Adrenal gland (tissue), 12 donors: Measurements from ENCODE around the gene GAK. TPM values are rescaled to one million over a fixed set of nuclear protein-coding genes. Genes with fewer than 3 reads are reported as not detected.

Experiments
- DNase-seq, 7 donors: peaks; one replicate each; pipeline ENCODE4 v3.0.0-alpha.2; 2019 to 2020
- H3K27ac ChIP-seq, 5 donors: fragments of 200-600 bp; sonication (generic) in 4 of 5; 1 replicate in 3 of 5; 2 replicates in 2 of 5; pipeline versions ENCODE4 v1.5.1 to v1.8.0; 2016 to 2020; ENCODE audit warnings: mild to moderate bottlenecking in 1 of 5
- H3K27me3 ChIP-seq: fragments of 200-600 bp; 2 replicates; pipeline ENCODE4 v1.8.0; 2021
- H3K36me3 ChIP-seq, 2 donors: fragments of 200-600 bp; replicated peaks in 1 of 2; 1 replicate in 1 of 2; 2 replicates in 1 of 2; pipeline versions ENCODE4 v1.5.1 to v1.8.0; 2018 to 2022
- H3K4me1 ChIP-seq, 2 donors: fragments of 200-600 bp; replicated peaks in 1 of 2; 1 replicate in 1 of 2; 2 replicates in 1 of 2; pipeline versions ENCODE4 v1.5.1 to v1.8.0; 2018 to 2021
- H3K4me3 ChIP-seq, 4 donors: fragments of 200-600 bp; sonication (generic) in 3 of 4; one replicate each; pipeline ENCODE4 v1.5.1; 2016 to 2018
- H3K9me3 ChIP-seq, 3 donors: fragments of 200-600 bp; sonication (generic) in 1 of 3; replicated peaks in 1 of 3; 1 replicate in 2 of 3; 2 replicates in 1 of 3; pipeline versions ENCODE4 v1.5.1 to v1.8.0; 2016 to 2021
- CTCF ChIP-seq, 6 experiments: fragments of 450-650 bp in 4 of 6; fragments of 200-600 bp in 2 of 6; sonication (generic) in 1 of 6; IDR thresholded peaks; 1 replicate in 5 of 6; 2 replicates in 1 of 6; pipeline versions ENCODE4 v1.5.1 to v1.8.0; 2016 to 2021; ENCODE audit warnings: antibody characterized with exemption in 6 of 6, mild to moderate bottlenecking in 2 of 6, moderate library complexity in 1 of 6
- POLR2A ChIP-seq, 2 donors: fragments of 450-650 bp; IDR thresholded peaks; one replicate each; pipeline ENCODE4 v1.6.1; 2017; ENCODE audit warnings: antibody characterized with exemption in 2 of 2, mild to moderate bottlenecking in 2 of 2, moderate library complexity in 1 of 2
- WGBS, 4 donors: extraction: QIAGEN DNeasy Blood & Tissue Kit in 2 of 4; methylation state at CpG; one replicate each; pipeline versions ENCODE4 v1.1.5 to v1.1.7; 2013 to 2017; 5-methylcytosine and 5-hydroxymethylcytosine counted together
- intact Hi-C, 2 donors: fragments of 100-400 bp; cut with DNase I; formaldehyde crosslinking; loops; one replicate each; pipeline versions ENCODE4 v1.14.1 to v1.15.0; 2022 to 2023
- polyA plus RNA-seq, 3 donors: library from polyadenylated mRNA; stranded (reverse); fragments of 200-250 nt in 2 of 3; fragments of 350-450 nt in 1 of 3; fragmentation: Illumina TruSeq in 1 of 3; extraction: RNeasy Lipid Tissue Mini Kit (QIAGEN cat#74804) in 1 of 3; gene quantifications; one replicate each; pipeline ENCODE4 v1.2.3, GENCODE V29; 2013 to 2014
- total RNA-seq, 9 donors: library from RNA; depleted of rRNA in 4 of 9; stranded (reverse); fragments of >200 nt in 4 of 9; fragments of 120-200 nt in 1 of 9; fragmentation: NEBNext Ultra II Directional in 1 of 9; extraction: Animal tissue kit (Norgen Biotek cat#: 25700) in 1 of 9; gene quantifications; one replicate each; pipeline versions ENCODE4 v1.1.0 to v1.2.4, GENCODE V29; 2013 to 2023
- donor health status: healthy with polysubstance abuse.
- donor health status: Bipolar disorder and iron deficiency.
- donor health status: DM: yes; HTN: yes; CAD: no.
- donor health status: DM: no; HTN: no; CAD: no.
- donor health status: DM: no; HTN: no; CAD: no.
- donor health status: DM: yes; HTN: yes; CAD: no.

GAK gene
- total and polyA plus RNA-seq, 12 donors, result 39.0 to 381 (median 132) TPM

GRCh38 chr4:858831-859451, 73.2 kb downstream of the GAK start:
- no peaks in the 10 kb centered on the region for H3K9me3 ChIP-seq
- peaks cover 0 to 66% of the 10 kb centered on the region in 2 donors for H3K36me3 ChIP-seq
- TF ChIP-seq POLR2A (IDR thresholded peaks at IDR 0.05), result no peak
- TF ChIP-seq CTCF (IDR thresholded peaks at IDR 0.05), result no peak
- WGBS, 4 donors, result 94 to 99% (median 95%) methylated on average over 7 to 31 of the region's 31 CpGs
- intact Hi-C loops, result no loop called here
- no peak overlapping the region for H3K27ac ChIP-seq
- H3K4me3 ChIP-seq, result no peak overlapping the region
- H3K4me1 ChIP-seq, result no peaks in the 10 kb centered on the region
- H3K27me3 ChIP-seq, result no peaks in the 10 kb centered on the region
- no peak for DNase-seq

GRCh38 chr4:858041-858481, 74.1 kb downstream of the GAK start:
- no peaks in the 10 kb centered on the region for H3K27me3 ChIP-seq
- intact Hi-C loops, result no loop called here
- TF ChIP-seq POLR2A (IDR thresholded peaks at IDR 0.05), result no peak
- TF ChIP-seq CTCF (IDR thresholded peaks at IDR 0.05), result no peak
- H3K9me3 ChIP-seq, result no peaks in the 10 kb centered on the region
- H3K4me3 ChIP-seq, result no peak overlapping the region
- H3K36me3 ChIP-seq, result peaks cover 0 to 59% of the 10 kb centered on the region in 2 donors
- WGBS, 4 donors, result 89 to 96% (median 94%) methylated on average over 17 of the region's 17 CpGs
- no peaks in the 10 kb centered on the region for H3K4me1 ChIP-seq
- H3K27ac ChIP-seq, result no peak overlapping the region
- DNase-seq, result no peak

- Histone ChIP-seq H3K9me3 (no peaks in the 10 kb centered on the region), H3K36me3 (peaks cover 0 to 53% of the 10 kb centered on the region in 2 donors), H3K27ac (no peak overlapping the region), H3K27me3 (no peaks in the 10 kb centered on the region), H3K4me3 (no peak overlapping the region), H3K4me1 (no peaks in the 10 kb centered on the region)
- intact Hi-C loops, result no loop called here
- TF ChIP-seq POLR2A (IDR thresholded peaks at IDR 0.05), result no peak
- TF ChIP-seq CTCF (IDR thresholded peaks at IDR 0.05), result no peak
- DNase-seq, result no peak
- 87 to 97% (median 93%) methylated on average over 11 of the region's 11 CpGs for WGBS, 4 donors
These were observed 74.7 kb downstream of the GAK start for GRCh38 chr4:857461-857860.

- no peaks in the 10 kb centered on the region for H3K4me1 ChIP-seq
- H3K36me3 ChIP-seq, result peaks cover 0 to 54% of the 10 kb centered on the region in 2 donors
- 88 to 95% (median 93%) methylated on average over 3 of the region's 3 CpGs for WGBS, 4 donors
These were observed 75.8 kb downstream of the GAK start for GRCh38 chr4:856225-856901.

More at GRCh38 chr4:856225-856901, 75.8 kb downstream of the GAK start:
- Histone ChIP-seq H3K9me3 (no peaks in the 10 kb centered on the region), H3K27ac (no peak overlapping the region), H3K27me3 (no peaks in the 10 kb centered on the region), H3K4me3 (no peak overlapping the region)
- DNase-seq, result no peak
- intact Hi-C loops, result no loop called here
- TF ChIP-seq POLR2A (IDR thresholded peaks at IDR 0.05) (no peak), CTCF (IDR thresholded peaks at IDR 0.05) (no peak)
